GM13976 (cell line): ENCODE data around the gene ZDHHC23.

Experiments
- DNase-seq: peaks from one replicate; pipeline ENCODE4 v3.0.0; 2012; ENCODE audit warnings: low spot score
- CTCF ChIP-seq: IDR thresholded peaks from 2 replicates; pipeline ENCODE4 v1.5.1; 2012; ENCODE audit warnings: borderline replicate concordance, mild to moderate bottlenecking; ENCODE audit not compliant: insufficient read depth; ENCODE audit errors: extremely low read depth, missing control alignments, control extremely low read depth
- in situ Hi-C: fragments of 300-500 bp; cut with MboI; formaldehyde crosslinking; loops from one replicate; pipeline ENCODE4 v1.12.0; 2022; ENCODE audit warnings: low sequenced_read_pairs, mixed read lengths, inconsistent platforms; ENCODE audit not compliant: unreplicated experiment

Gene ZDHHC23

DNA sequence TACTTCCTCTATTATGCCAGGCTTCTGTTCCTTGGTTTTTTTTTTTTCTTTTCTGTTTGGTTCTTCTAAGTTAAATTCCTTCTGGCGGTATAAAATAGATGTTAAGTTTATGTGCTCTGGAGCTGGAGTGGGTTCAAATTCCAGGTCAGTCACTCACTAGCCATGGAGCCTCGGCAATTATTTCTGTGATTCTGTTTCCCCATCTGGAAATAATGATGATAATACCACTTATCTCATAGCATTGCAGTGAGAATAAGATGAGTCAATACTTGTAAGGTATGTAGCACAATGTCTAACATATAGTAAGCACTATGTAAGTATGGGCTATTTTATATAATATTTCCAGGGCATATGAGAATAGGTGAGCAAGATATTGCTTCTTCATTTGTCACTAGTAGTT, 33.2 kb upstream of the ZDHHC23 start:
- no peak for DNase-seq
- in situ Hi-C loops = loop anchor here (10.0 kb wide), 2 partner anchors 70 to 180 kb away; no protein-coding TSS in a partner anchor
- TF ChIP-seq CTCF = no peak

- in situ Hi-C loops = no loop called here
- DNase-seq = no peak
- no peak for TF ChIP-seq CTCF
Measured at GRCh38 chr3:113927556-113927955, 20.3 kb upstream of the ZDHHC23 start.

GRCh38 chr3:113946831-113947230, 982 bp upstream of the ZDHHC23 start:
- no peak for DNase-seq
- in situ Hi-C loops = no loop called here
- no peak for TF ChIP-seq CTCF

DNA sequence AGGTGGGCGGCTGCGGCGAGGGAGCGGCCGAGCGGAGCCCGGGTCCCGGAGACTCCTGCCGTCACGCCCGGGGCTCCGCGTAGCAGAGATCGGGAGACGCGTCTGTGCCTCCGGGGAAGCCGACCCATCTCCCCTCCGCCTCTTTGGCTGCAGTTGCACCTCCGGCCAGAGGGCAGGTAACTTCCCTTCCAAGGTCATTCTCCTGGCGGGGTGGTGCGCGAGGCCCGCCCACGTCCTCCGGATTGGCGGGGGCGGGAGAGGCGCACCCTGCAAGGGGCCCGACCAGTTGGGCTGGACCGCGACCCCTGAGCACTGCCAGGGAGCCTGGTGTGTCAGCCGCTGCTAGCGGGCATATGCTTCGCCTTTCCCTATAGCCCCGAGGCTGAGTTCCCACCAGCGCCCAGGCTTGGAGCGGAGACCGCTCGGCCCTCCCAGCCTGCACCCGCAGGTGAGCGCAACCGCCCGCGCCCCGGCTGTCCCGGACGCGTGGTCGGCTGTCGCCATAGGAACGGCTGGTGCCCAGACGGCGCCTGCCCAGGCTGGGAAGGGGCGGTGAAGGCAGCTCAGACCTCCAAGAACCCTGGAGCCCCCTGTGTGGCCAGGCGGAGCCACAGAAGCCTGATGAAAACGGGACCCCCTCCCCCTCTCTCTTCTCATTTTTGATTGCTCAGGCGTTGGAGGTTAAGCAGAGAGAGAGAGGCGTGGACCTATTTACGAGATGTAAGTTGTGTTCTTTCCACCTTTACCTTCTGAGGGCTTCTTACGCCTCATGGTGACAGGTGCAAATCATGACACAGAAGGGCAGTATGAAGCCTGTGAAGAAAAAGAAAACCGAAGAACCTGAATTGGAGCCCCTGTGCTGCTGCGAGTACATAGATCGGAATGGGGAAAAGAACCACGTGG, 453 bp downstream of the ZDHHC23 start:
- DNase-seq = peak; percentile 63
- TF ChIP-seq CTCF = no peak
- in situ Hi-C loops = no loop called here

DNA sequence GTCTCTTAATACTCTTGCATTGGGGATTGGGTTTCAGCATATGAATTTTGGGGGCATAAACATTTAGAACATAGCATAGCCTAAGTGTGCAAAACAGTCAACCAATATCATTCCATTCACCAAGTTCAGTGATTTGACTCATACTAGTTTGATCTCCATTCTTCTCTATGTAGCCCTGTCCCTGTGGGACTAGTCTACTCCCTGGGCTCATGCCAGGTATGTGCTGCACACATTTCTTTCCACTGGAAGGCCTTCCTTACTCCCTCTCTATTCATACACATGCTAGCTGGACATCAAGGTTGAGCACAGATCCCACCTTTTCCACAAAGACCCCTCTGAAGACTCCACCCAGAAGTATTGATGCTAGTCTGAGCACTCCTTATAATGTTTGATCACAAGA, 5.1 kb downstream of the ZDHHC23 start:
- TF ChIP-seq CTCF = no peak
- in situ Hi-C loops = no loop called here
- DNase-seq = no peak

DNA sequence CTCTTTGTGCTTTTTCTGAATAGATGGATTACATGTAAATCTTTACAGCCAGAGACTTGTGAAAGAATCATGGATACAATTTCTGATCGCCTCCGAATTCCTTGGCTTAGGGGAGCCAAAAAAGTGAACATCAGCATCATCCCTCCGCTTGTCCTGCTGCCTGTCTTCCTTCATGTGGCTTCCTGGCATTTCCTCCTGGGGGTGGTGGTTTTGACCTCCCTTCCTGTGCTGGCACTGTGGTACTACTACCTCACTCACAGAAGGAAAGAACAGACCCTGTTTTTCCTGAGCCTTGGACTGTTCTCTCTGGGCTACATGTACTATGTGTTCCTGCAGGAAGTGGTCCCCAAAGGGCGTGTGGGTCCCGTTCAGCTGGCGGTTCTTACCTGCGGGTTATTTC, 5.9 kb downstream of the ZDHHC23 start:
- no peak for DNase-seq
- in situ Hi-C loops = no loop called here
- TF ChIP-seq CTCF = no peak
